GM18870 (cell line): ENCODE data around the gene LSM7.

Experiments used
- ATAC-seq: cut with Tn5 transposase; IDR thresholded peaks from one replicate; pipeline ENCODE4 v1.9.1; 2021; ENCODE audit warnings: moderate library complexity; ENCODE audit not compliant: unreplicated experiment

LSM7 gene

GRCh38 chr19:2325281-2326046 lies 2.9 kb downstream of the LSM7 start:
- ATAC-seq: no peak

GRCh38 chr19:2324220-2324948 lies 4.0 kb downstream of the LSM7 start:
- ATAC-seq: no peak

- no peak for ATAC-seq
These were observed 4.7 kb downstream of the LSM7 start for GRCh38 chr19:2323707-2324106.

GRCh38 chr19:2321565-2322283 lies 6.7 kb downstream of the LSM7 start:
- no peak for ATAC-seq

- ATAC-seq: no peak
These were observed 7.4 kb downstream of the LSM7 start for GRCh38 chr19:2320939-2321338.

- ATAC-seq: no peak
These were observed 8.3 kb downstream of the LSM7 start for GRCh38 chr19:2320049-2320448.

- ATAC-seq: no peak
These were observed 8.8 kb downstream of the LSM7 start for GRCh38 chr19:2319551-2319950.

GRCh38 chr19:2318923-2319322 lies 9.5 kb downstream of the LSM7 start:
- no peak for ATAC-seq

GRCh38 chr19:2317756-2318155 lies 10.6 kb downstream of the LSM7 start:
- no peak for ATAC-seq

- no peak for ATAC-seq
These were observed 11.1 kb downstream of the LSM7 start for GRCh38 chr19:2317300-2317699.

- ATAC-seq: no peak
These were observed 12.5 kb downstream of the LSM7 start for GRCh38 chr19:2315818-2316353.

GRCh38 chr19:2315121-2315817 lies 13.1 kb downstream of the LSM7 start:
- no peak for ATAC-seq

GRCh38 chr19:2312820-2313501 lies 15.4 kb downstream of the LSM7 start:
- no peak for ATAC-seq

- ATAC-seq: no peak
These were observed 17.3 kb downstream of the LSM7 start for GRCh38 chr19:2311093-2311492.

- no peak for ATAC-seq
These were observed 18.5 kb downstream of the LSM7 start for GRCh38 chr19:2309734-2310362.

GRCh38 chr19:2308114-2308556 lies 20.3 kb downstream of the LSM7 start, which contains the start of gene LINGO3:
Gene LINGO3 (minus strand): TSS chr19:2308154. CDS start chr19:2291776, 16,378 bp downstream.
- no peak for ATAC-seq

- ATAC-seq: no peak
These were observed 20.8 kb downstream of the LSM7 start for GRCh38 chr19:2307518-2308012.

- ATAC-seq: no peak
These were observed 21.4 kb downstream of the LSM7 start for GRCh38 chr19:2306971-2307370.

- no peak for ATAC-seq
These were observed 22.0 kb downstream of the LSM7 start for GRCh38 chr19:2306281-2306806.
